Occipital lobe (tissue), 2 donors: ENCODE results near the gene IL20. TPM values are rescaled to one million over a fixed set of nuclear protein-coding genes. Genes with fewer than 3 reads are reported as not detected.

ENCODE experiments used
- DNase-seq: peaks from one replicate; lab custom pipeline; 2025; lab: John Stamatoyannopoulos, UW
- total RNA-seq: library from RNA; depleted of rRNA; stranded (reverse); fragments of >200 nt; gene quantifications from one replicate; pipeline ENCODE4 v1.2.3, GENCODE V29; 2014

The IL20 gene
- total RNA-seq, 1 donor from 2014 or later, result 0.47 TPM

DNA sequence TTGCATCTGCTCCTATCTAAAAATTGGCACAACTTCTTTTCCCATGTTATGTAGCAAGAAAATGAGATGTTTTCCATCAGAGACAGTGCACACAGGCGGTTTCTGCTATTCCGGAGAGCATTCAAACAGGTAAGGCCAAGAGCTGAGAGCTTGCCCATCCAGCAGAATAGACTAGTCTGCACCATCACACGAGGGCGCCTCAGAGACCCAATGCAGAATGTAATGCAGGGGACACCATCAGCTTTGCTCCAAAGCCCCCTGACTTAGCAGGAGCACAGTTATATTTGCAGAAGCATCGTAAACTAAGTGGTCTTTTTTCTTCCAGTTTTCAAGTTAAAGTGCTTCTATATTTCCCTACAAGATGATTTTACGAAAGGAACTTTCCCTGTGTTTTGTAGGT is 36.5 kb downstream of the IL20 start:
- DNase-seq, result no peak

- no peak for DNase-seq
Measured at GRCh38 chr1:206902702-206903101, 37.3 kb downstream of the IL20 start.

GRCh38 chr1:206903687-206904086 is 38.3 kb downstream of the IL20 start:
- no peak for DNase-seq

DNA sequence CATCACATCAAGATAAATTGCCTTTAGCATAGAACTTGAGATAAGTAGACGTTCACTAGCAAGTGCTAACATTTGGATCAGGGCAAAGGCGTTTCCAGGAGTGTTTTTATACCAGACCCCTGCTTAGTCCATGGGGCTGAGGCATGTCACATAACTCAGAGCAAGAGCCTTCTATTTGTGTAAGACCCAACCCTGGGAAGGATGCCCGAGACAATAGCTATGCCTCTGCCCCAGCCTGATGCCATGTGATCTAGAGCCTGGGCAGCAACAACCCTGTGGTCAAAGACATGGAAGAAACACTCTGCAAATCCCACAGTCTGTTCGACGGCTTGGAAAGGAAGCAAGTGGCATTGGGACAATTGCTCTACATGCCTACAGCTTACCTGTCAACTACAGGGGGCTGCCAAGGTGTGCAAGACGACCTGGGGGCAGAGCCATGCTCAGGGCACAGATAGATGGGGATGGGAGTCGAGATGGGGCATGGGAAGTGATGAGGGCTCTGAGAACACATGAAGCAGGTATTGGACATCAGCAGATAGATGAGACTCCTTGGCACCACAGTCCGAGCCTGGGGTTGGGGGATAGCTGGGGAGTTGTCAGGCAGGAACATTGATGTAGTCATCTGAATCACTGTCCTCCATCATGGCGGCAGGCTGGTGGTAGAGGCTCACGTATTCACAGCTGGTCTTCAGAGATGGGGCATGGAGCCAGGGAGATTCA is 39.2 kb downstream of the IL20 start:
- DNase-seq, result no peak

DNA sequence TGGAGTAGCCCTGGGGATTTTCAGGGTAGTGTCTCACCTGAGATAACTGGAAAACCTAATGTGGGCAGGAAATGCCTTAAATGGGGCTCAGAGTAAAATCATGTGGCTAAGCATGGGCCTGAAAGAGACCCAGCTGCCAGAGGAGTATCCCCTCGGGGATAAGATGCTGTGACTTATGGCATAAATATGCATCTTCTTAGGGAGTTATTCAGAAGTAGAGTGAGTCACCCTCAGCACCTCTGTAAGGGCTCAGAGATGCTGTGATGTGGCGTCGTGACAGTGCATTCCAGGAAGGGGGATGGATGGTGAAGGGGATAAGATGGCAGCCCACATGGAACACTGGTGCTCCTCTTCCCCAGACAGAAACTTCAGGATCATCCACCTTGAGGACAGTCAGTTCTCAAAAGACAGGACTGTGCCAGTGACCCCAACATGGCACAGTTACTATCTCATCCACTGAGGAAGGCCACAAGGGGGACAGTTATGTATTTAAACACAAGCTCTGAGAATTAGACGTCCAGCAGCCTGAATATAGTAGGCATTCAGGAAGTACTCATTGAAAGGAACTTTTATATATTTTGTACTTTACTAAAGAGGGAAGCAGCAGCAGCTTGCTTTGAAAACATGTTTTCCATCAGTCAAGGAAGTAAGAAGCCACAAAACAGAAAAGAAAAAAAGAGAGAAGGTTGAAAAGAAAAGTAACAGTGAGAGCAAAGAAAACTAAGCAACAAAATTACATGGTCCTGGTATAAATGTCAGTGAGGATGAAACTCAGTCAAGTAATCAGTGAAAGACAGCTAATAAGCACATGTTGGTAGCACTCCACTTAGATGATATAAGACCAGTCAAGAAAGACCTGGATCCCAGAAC is 40.1 kb downstream of the IL20 start:
- no peak for DNase-seq

GRCh38 chr1:206907304-206907991 is 42.0 kb downstream of the IL20 start:
- DNase-seq, result no peak

DNA sequence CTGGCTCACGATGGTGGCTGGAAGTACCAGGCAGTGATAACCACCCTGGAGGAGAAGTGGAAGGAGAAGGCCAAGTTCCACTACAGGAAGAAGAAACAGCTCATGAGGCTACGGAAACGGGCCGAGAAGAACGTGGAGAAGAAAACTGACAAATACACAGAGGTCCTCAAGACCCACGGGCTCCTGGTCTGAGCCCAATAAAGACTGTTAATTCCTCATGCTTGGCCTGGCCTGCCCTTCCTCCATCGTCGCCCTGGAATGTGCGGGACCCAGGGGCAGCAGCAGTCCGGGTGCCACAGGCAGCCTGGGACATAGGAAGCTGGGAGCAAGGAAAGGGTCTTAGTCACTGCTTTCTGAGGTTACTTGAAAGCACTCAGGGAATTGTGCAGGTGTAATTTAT is 42.6 kb downstream of the IL20 start:
- no peak for DNase-seq

- DNase-seq, result no peak
Measured at GRCh38 chr1:206909161-206909882, 43.9 kb downstream of the IL20 start.

DNA sequence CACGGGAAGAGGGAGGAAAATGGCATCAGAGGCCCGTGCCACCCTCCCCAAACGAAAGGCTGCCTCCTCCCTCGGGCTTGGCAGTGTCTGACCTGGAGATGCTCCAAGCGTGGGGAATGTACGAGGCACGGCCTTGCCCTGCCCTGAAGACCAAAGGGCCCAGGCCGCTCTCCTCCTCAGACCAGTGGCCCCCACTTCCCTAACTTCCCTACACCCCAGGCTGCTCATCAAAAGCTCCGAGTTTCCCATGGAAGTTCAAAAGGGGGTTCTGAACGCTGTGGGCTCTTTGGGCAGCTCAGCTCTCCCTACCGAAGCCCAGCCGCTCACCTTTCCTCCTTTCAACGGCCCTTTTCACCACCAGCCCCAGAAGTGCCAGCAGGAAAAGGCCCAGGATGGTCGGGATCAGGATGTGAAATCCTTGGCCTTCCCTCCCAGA is 44.5 kb downstream of the IL20 start:
- no peak for DNase-seq

DNA sequence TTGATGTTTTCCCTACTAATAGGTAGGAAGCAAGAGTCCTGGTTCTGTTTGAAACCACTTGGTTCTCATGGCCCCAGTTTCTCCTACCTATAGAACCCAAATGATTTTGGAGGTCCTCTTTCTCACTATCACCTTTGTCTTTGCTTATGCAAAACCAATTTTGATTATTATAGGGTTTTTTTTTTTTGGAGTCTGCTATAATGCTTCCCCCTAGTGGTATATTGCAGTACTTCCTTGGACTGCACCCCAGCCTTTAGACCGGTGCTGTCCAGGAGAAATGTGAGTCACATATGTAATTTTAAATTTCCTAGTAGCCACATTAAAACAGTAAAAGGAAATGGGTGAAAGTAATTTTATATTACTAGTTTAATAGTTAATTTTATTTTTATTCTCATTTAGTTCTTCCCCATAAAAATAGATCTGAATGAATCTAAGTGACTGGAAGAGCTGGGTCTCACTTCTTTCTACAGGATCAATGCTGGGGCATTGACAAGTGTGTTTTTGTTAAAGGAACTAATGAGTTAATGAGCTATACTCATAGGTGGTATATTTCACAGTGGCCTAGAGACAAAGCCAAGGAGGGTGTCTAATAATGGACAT is 45.7 kb downstream of the IL20 start:
- no peak for DNase-seq

- peak; percentile 41 for DNase-seq
Measured at GRCh38 chr1:206912445-206913095, 47.1 kb downstream of the IL20 start.

DNA sequence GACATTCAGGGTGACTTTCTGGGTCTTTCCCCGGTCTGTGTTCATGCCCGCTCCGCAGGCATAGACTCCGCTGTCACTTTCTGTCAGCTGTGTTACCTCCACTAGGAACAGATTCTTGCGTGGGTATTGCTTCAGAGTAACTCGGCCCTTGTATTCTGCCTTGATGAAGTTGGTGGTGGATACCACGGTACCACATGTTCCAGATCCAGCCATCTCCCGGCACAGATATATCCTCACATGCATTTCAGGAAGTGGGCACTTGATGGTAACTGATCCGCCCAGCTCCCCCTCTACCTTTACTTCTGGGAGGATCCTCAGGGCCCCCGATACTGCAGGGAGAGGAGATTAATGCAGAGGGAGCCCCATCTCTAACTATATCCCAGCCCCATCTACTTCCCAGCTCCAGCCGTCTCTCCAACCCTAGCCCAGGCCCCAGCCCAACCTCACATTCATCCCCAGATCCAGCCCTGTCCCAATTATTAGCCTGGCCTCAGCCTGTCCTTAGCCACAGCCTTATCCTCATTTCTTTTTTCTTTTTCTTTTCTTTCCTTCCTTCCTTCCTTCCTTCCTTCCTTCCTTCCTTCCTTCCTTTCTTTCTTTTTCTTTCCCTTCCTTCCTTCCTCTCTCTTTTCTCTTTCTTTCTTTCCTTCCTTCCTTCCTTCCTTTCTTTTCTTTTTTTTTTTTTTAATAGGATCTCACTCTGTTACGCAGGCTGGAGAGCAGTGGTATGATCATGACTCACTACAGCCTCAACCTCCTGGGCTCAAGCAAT is 48.5 kb downstream of the IL20 start:
- DNase-seq, result no peak

DNA sequence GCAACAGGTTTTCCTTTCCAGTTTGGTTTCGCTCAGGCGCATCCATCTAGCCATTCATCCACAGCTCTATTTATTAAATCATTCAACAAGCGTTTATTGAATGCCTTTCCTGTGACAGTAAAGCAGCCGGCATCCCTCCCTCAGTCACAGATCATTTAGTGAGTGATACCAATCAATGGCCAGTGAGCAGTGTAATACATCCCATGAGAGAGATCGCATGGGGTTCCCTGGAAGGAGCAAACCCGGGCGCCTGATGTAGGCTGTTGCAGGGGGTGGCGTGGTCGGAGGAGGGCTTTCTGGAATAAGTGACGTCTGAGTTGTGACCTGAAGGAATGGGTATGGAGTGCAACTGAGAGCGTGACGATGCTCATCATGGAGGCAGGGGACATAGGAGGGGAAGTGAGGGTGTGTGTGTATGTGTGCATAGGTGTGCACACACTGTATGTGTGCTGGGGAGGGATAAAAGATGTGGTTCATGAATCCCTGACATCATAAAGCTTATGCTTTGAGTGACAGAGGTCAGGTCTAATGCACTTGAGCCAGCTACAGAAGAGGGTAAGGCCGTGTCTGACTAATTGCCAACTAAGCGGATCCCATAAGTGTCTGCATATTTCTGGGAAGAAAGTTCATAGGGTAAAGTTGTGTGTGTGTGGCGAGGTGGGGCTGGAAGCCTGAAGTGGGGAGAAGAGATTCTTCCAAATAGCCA is 49.8 kb downstream of the IL20 start:
- no peak for DNase-seq

GRCh38 chr1:206916000-206916709 is 50.7 kb downstream of the IL20 start:
- DNase-seq, result no peak

GRCh38 chr1:206918076-206918475 is 52.7 kb downstream of the IL20 start:
- no peak for DNase-seq
